Measurements from ENCODE around the gene APOL6.

DNA sequence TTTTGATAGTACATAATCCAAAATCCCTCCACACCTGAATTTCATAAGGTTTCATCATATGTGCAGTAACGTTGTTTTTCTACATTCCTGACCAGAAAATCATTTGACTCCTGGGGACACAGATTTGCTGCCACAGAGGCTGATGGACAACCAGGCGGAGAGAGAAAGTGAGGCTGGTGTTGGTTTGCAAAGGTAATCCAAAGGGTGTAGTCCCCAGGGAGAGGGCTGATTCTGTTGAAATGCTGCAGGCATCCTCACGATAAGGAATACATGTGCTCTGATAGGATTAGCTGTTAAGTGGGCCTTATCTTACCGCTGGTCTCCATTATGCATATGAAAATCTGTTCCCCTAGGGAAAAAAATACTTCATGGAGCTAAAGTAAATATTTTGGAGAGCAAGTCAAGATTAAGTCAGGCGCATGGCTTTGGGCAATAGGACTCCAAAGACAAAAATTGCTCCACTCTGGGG lies 8.1 kb downstream of the APOL6 start:
- no peak for TF ChIP-seq ZNF324 (tag by site-specific recombination; IDR thresholded peaks at IDR 0.05)
- TF ChIP-seq ZNF112 (tag by site-specific recombination; IDR thresholded peaks at IDR 0.05), result no peak
- peak; percentile 33; the same call in 1 of the 2 replicates for TF ChIP-seq OSR2 (tag by site-specific recombination; IDR thresholded peaks at IDR 0.05)
- TF ChIP-seq CTCF (tag by site-specific recombination; IDR thresholded peaks at IDR 0.05), result no peak
- no peak for TF ChIP-seq ZNF138 (tag by site-specific recombination; IDR thresholded peaks at IDR 0.05; ENCODE audit: borderline replicate concordance)
- TF ChIP-seq, protein P1, sequence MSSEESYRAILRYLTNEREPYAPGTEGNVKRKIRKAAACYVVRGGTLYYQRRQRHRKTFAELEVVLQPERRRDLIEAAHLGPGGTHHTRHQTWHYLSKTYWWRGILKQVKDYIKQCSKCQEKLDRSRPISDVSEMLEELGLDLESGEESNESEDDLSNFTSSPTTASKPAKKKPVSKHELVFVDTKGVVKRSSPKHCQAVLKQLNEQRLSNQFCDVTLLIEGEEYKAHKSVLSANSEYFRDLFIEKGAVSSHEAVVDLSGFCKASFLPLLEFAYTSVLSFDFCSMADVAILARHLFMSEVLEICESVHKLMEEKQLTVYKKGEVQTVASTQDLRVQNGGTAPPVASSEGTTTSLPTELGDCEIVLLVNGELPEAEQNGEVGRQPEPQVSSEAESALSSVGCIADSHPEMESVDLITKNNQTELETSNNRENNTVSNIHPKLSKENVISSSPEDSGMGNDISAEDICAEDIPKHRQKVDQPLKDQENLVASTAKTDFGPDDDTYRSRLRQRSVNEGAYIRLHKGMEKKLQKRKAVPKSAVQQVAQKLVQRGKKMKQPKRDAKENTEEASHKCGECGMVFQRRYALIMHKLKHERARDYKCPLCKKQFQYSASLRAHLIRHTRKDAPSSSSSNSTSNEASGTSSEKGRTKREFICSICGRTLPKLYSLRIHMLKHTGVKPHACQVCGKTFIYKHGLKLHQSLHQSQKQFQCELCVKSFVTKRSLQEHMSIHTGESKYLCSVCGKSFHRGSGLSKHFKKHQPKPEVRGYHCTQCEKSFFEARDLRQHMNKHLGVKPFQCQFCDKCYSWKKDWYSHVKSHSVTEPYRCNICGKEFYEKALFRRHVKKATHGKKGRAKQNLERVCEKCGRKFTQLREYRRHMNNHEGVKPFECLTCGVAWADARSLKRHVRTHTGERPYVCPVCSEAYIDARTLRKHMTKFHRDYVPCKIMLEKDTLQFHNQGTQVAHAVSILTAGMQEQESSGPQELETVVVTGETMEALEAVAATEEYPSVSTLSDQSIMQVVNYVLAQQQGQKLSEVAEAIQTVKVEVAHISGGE (tag by site-specific recombination; conservative IDR thresholded peaks at IDR 0.05; ENCODE audit: low read depth), result no peak
- TF ChIP-seq ZBTB8A (tag by site-specific recombination; IDR thresholded peaks at IDR 0.05), result peak; percentile 73
- TF ChIP-seq ZNF629 (tag by site-specific recombination; IDR thresholded peaks at IDR 0.05), result no peak
- TF ChIP-seq, protein P2, sequence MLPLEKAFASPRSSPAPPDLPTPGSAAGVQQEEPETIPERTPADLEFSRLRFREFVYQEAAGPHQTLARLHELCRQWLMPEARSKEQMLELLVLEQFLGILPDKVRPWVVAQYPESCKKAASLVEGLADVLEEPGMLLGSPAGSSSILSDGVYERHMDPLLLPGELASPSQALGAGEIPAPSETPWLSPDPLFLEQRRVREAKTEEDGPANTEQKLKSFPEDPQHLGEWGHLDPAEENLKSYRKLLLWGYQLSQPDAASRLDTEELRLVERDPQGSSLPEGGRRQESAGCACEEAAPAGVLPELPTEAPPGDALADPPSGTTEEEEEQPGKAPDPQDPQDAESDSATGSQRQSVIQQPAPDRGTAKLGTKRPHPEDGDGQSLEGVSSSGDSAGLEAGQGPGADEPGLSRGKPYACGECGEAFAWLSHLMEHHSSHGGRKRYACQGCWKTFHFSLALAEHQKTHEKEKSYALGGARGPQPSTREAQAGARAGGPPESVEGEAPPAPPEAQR (tag by site-specific recombination; IDR thresholded peaks at IDR 0.05), result no peak
- TF ChIP-seq ZNF585B (tag by site-specific recombination; IDR thresholded peaks at IDR 0.05), result no peak
- TF ChIP-seq ZFP69B (tag by site-specific recombination; IDR thresholded peaks at IDR 0.05), result no peak
- no peak for TF ChIP-seq ZNF354C (tag by site-specific recombination; IDR thresholded peaks at IDR 0.05; ENCODE audit: borderline replicate concordance, low read depth)
- TF ChIP-seq ZNF121 (tag by site-specific recombination; IDR thresholded peaks at IDR 0.05), result no peak
- no peak for TF ChIP-seq ZBTB7A (tag by site-specific recombination; IDR thresholded peaks at IDR 0.05; ENCODE audit: low read depth)
